OCI-LY1 (cell line): Measurements from ENCODE around the gene SYCN.

Experiments used
- CTCF ChIP-seq: fragments of 200-600 bp; sonication (generic), shearing (Covaris generic); IDR thresholded peaks from 2 replicates; pipeline ENCODE4 v1.5.1; 2017; ENCODE audit warnings: mild to moderate bottlenecking, antibody characterized with exemption, low read length, moderate library complexity, mixed read lengths
- EZH2 ChIP-seq: fragments of 200-600 bp; sonication (generic), shearing (Covaris generic); IDR thresholded peaks from 2 replicates; pipeline ENCODE4 v1.8.0; 2017; ENCODE audit warnings: borderline replicate concordance, mixed run types, mild to moderate bottlenecking, antibody characterized with exemption, low read length, moderate library complexity, mixed read lengths

GRCh38 chr19:39200066-39200802, 3.8 kb downstream of the SYCN start:
- no peak for TF ChIP-seq EZH2
- TF ChIP-seq CTCF, result no peak
